Measurements from ENCODE around the gene SLC2A10.

DNA sequence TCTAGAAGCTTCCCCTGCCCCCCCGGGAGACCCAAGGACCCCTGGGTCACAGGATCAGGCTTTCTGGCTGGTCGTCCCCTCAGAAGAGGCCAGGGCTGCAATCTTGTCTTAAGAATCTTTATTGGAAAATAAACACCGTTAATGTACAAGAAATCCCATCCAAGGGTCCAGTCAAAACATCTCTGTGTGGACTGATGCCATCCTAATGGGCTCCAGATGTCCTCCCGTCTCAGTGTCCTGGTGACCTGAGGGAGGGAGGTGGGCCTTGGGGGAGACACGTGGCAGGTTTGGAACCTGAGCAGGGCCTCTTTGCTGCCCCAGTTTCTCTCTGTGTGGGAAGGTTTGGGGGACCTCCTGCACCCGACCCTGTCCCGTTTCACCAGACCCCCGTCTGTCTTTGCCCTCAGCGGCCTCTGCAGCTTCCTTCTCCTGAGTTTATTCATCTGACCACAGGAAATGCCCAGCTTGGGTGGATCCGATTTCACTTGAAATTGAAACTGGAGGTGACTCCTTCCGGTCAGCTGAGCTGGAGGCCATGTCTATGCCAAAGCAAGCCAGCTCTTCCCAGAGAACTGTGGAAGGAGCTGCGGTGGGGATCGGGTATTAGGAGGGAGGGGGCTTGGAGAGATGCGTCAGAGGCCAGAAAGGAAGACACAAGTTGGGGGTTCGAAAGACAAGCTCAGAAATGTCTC is 75.1 kb downstream of the SLC2A10 start:
- TF ChIP-seq CTCF (conservative IDR thresholded peaks at IDR 0.05; ENCODE audit: low read depth in 2 of 2) (no peak), REST (IDR thresholded peaks at IDR 0.05; ENCODE audit: unreplicated experiment) (no peak)

Data from GM23338 (cell line).